Lower lobe of right lung (tissue), 2 donors: Measurements from ENCODE around the gene CPA2. TPM values are rescaled to one million over a fixed set of nuclear protein-coding genes. Genes with fewer than 3 reads are reported as not detected.

Experiments used
- ATAC-seq, 2 donors: fragments of 200-7000 bp; cut with Tn5 transposase; one replicate each; pipeline ENCODE4 v1.9.1; 2020 to 2022; ENCODE audit warnings: mild to moderate bottlenecking in 2 of 2, moderate library complexity in 2 of 2
- DNase-seq: peaks from one replicate; pipeline ENCODE4 v3.0.0-alpha.2; 2020
- H3K27ac ChIP-seq: fragments of 200-600 bp; one replicate; pipeline ENCODE4 v1.8.0; 2022
- H3K27me3 ChIP-seq: fragments of 200-600 bp; one replicate; pipeline ENCODE4 v1.8.0; 2022; ENCODE audit warnings: low read depth
- H3K36me3 ChIP-seq: fragments of 200-600 bp; one replicate; pipeline ENCODE4 v1.8.0; 2022; ENCODE audit warnings: mild to moderate bottlenecking
- H3K4me1 ChIP-seq: fragments of 200-600 bp; one replicate; pipeline ENCODE4 v1.8.0; 2022
- H3K4me3 ChIP-seq: fragments of 200-600 bp; one replicate; pipeline ENCODE4 v1.8.0; 2022; ENCODE audit warnings: mild to moderate bottlenecking
- H3K9me3 ChIP-seq: fragments of 200-600 bp; one replicate; pipeline ENCODE4 v1.8.0; 2022
- intact Hi-C: fragments of 100-400 bp; cut with DNase I; formaldehyde crosslinking; loops from one replicate; pipeline ENCODE4 v1.11.0; 2022
- total RNA-seq: library from RNA; stranded (reverse); fragmentation: NEBNext Ultra II Directional; extraction: Animal tissue kit (Norgen Biotek cat#: 25700); gene quantifications from one replicate; pipeline ENCODE4 v1.2.1, GENCODE V29; 2021
- TF ChIP-seq, protein P1 (sequence below): fragments of 200-600 bp; IDR thresholded peaks from one replicate; pipeline ENCODE4 v1.8.0; 2022; ENCODE audit warnings: antibody characterized with exemption, mild to moderate bottlenecking
- donor health status: DM: no; HTN: yes; CAD: no; lungs with severe emphysema.

The CPA2 gene
- total RNA-seq, 1 donor from 2014 or later, result not detected

DNA sequence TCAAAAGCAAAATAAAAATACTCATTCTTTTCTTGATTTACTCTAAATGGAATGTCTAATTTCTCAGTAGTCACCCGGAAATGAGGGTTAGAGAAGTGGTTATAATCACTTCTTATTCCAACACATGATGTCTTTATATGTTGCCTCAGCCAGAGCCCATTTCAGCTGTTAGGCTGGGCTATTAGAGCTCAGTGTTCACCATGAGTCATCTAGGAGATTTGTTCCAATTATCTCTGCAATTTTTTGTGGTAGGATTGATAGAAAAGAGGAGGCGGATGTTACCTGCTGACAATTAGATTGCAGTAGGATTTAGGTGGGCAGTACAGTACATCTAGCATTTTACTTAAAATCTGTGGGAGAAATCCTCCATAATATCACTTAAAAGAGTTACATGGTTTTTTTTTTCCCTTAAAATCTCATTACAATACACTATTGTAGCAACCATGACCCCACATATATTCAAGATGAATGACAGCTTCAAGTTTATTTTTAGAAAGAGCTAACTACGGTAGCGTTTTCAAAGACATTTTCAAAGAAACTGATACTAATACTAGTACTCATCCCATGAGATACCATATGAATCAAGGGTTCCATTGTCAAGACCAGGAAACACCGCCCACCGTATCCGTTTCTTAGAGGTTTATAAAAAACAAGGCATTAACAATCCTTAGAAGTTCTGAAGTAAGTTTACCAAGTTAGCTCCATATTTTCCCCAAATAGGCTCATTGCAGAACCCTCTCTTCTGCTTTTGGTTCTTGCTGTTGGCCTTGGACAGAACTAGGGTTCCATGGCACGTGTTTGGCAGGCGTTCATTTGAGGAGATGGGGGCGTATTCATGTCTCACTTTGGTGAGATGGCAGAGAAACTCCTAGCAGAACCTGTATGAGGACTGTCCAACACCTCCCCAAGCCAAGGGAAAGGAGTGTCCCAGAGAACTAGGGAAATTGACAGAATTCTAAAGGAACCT is 10.4 kb downstream of the CPA2 start:
- ATAC-seq, result no peak
- intact Hi-C loops, result no loop called here
- no peaks in the 10 kb centered on the region for H3K27me3 ChIP-seq

GRCh38 chr7:130277763-130278643 is 11.3 kb downstream of the CPA2 start:
- Histone ChIP-seq H3K27me3 (no peaks in the 10 kb centered on the region), H3K4me3 (no peak overlapping the region), H3K27ac (no peak overlapping the region), H3K9me3 (no peaks in the 10 kb centered on the region), H3K36me3 (no peaks in the 10 kb centered on the region), H3K4me1 (peaks cover 6% of the 10 kb centered on the region)
- DNase-seq, result no peak
- ATAC-seq, result peak; percentile 61 to 64
- TF ChIP-seq, protein P1, sequence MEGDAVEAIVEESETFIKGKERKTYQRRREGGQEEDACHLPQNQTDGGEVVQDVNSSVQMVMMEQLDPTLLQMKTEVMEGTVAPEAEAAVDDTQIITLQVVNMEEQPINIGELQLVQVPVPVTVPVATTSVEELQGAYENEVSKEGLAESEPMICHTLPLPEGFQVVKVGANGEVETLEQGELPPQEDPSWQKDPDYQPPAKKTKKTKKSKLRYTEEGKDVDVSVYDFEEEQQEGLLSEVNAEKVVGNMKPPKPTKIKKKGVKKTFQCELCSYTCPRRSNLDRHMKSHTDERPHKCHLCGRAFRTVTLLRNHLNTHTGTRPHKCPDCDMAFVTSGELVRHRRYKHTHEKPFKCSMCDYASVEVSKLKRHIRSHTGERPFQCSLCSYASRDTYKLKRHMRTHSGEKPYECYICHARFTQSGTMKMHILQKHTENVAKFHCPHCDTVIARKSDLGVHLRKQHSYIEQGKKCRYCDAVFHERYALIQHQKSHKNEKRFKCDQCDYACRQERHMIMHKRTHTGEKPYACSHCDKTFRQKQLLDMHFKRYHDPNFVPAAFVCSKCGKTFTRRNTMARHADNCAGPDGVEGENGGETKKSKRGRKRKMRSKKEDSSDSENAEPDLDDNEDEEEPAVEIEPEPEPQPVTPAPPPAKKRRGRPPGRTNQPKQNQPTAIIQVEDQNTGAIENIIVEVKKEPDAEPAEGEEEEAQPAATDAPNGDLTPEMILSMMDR, result peak; percentile 70
- intact Hi-C loops, result no loop called here

More for the DNA sequence above, 10.4 kb downstream of the CPA2 start:
- TF ChIP-seq, protein P1, result no peak
- Histone ChIP-seq H3K27ac (no peak overlapping the region), H3K9me3 (no peaks in the 10 kb centered on the region), H3K4me1 (peaks cover 11% of the 10 kb centered on the region), H3K4me3 (no peak overlapping the region), H3K36me3 (no peaks in the 10 kb centered on the region)
- no peak for DNase-seq

- Histone ChIP-seq H3K4me3 (no peak overlapping the region), H3K4me1 (peaks cover 4% of the 10 kb centered on the region), H3K9me3 (no peaks in the 10 kb centered on the region), H3K27me3 (no peaks in the 10 kb centered on the region), H3K36me3 (no peaks in the 10 kb centered on the region), H3K27ac (no peak overlapping the region)
- intact Hi-C loops, result no loop called here
- TF ChIP-seq, protein P1, result no peak
- DNase-seq, result no peak
- ATAC-seq, result no peak
Measured at GRCh38 chr7:130278860-130279259, 12.2 kb downstream of the CPA2 start.

- no peaks in the 10 kb centered on the region for H3K9me3 ChIP-seq
- ATAC-seq (no peak), DNase-seq (no peak)
- TF ChIP-seq, protein P1, result no peak
- no peaks in the 10 kb centered on the region for H3K4me1 ChIP-seq
- no peaks in the 10 kb centered on the region for H3K27me3 ChIP-seq
- intact Hi-C loops, result no loop called here
- H3K36me3 ChIP-seq, result no peaks in the 10 kb centered on the region
- no peak overlapping the region for H3K4me3 ChIP-seq
- no peak overlapping the region for H3K27ac ChIP-seq
Measured at GRCh38 chr7:130279286-130279685, 12.6 kb downstream of the CPA2 start.

- Histone ChIP-seq H3K36me3 (no peaks in the 10 kb centered on the region), H3K27ac (no peak overlapping the region), H3K4me1 (no peaks in the 10 kb centered on the region), H3K9me3 (no peaks in the 10 kb centered on the region), H3K27me3 (no peaks in the 10 kb centered on the region), H3K4me3 (no peak overlapping the region)
- intact Hi-C loops, result no loop called here
- DNase-seq, result no peak
- TF ChIP-seq, protein P1, result no peak
- no peak for ATAC-seq
Measured at GRCh38 chr7:130279906-130280305, 13.2 kb downstream of the CPA2 start.
